Measurements from ENCODE around the gene SOCS6. TPM values are rescaled to one million over a fixed set of nuclear protein-coding genes. Genes with fewer than 3 reads are reported as not detected.

Gene SOCS6
- polyA plus RNA-seq, 3 donors, result 4.8 to 6.1 (median 4.8) TPM

GRCh38 chr18:70273021-70273420 is 15.8 kb upstream of the SOCS6 start:
- Histone ChIP-seq H3K4me2 (replicated peaks; ENCODE audit: extremely low read depth, low read length, poor library complexity, severe bottlenecking) (no peak overlapping the region), H3K36me3 (replicated peaks in 1 of 2; ENCODE audit: control insufficient read depth in 1 of 2, insufficient read depth in 2 of 2, low read length in 2 of 2) (no peaks in the 10 kb centered on the region), H3K27ac (ENCODE audit: low read depth in 1 of 2, low read length in 2 of 2) (no peak overlapping the region), H3K9ac (ENCODE audit: insufficient read depth, low read length, poor library complexity, severe bottlenecking) (no peak overlapping the region), H3K4me1 (ENCODE audit: control insufficient read depth in 1 of 2, insufficient read depth in 2 of 2, low read length in 2 of 2) (no peaks in the 10 kb centered on the region), H4K20me1 (ENCODE audit: insufficient read depth, low read length) (no peaks in the 10 kb centered on the region), H2AFZ (ENCODE audit: insufficient read depth, low read depth, low read length, poor library complexity, severe bottlenecking) (no peak overlapping the region), H3K9me3 (replicated peaks in 1 of 2; ENCODE audit: control insufficient read depth in 1 of 2, insufficient read depth in 1 of 2, low read length in 2 of 2) (peaks cover 20 to 22% of the 10 kb centered on the region in 2 donors), H3K4me3 (replicated peaks in 1 of 3; ENCODE audit: low read depth in 2 of 3, low read length in 3 of 3) (no peak overlapping the region), H3K27me3 (ENCODE audit: control insufficient read depth in 2 of 2, insufficient read depth in 2 of 2, low read length in 2 of 2) (no peaks in the 10 kb centered on the region), H3K79me2 (ENCODE audit: insufficient read depth, low read length) (no peaks in the 10 kb centered on the region)
- DNase-seq, result no peak
- TF ChIP-seq CTCF (IDR thresholded peaks at IDR 0.05), result no peak
- Mint-ChIP-seq H3K4me1 (no peaks in the 10 kb centered on the region), H3K27me3 (ENCODE audit: low read depth in 3 of 3) (peaks cover 0 to 3% (median 1%) of the 10 kb centered on the region in 3 donors), H3K9me3 (peaks cover 23 to 38% (median 31%) of the 10 kb centered on the region in 7 donors), H3K4me3 (no peak overlapping the region), H3K27ac (no peak overlapping the region), H3K36me3 (no peaks in the 10 kb centered on the region)
- WGBS (ENCODE audit: insufficient coverage), result no CpG with 5 or more reads among the region's 1 CpG
- intact Hi-C loops (cut with micrococcal nuclease), result no loop called here

- Histone ChIP-seq H3K27ac (ENCODE audit: low read depth in 1 of 2, low read length in 2 of 2) (no peak overlapping the region), H3K36me3 (replicated peaks in 1 of 2; ENCODE audit: control insufficient read depth in 1 of 2, insufficient read depth in 2 of 2, low read length in 2 of 2) (no peaks in the 10 kb centered on the region), H3K4me1 (ENCODE audit: control insufficient read depth in 1 of 2, insufficient read depth in 2 of 2, low read length in 2 of 2) (no peaks in the 10 kb centered on the region), H3K27me3 (ENCODE audit: control insufficient read depth in 2 of 2, insufficient read depth in 2 of 2, low read length in 2 of 2) (no peaks in the 10 kb centered on the region), H2AFZ (ENCODE audit: insufficient read depth, low read depth, low read length, poor library complexity, severe bottlenecking) (no peak overlapping the region), H3K4me2 (replicated peaks; ENCODE audit: extremely low read depth, low read length, poor library complexity, severe bottlenecking) (no peak overlapping the region), H3K9me3 (replicated peaks in 1 of 2; ENCODE audit: control insufficient read depth in 1 of 2, insufficient read depth in 1 of 2, low read length in 2 of 2) (peaks cover 25 to 34% of the 10 kb centered on the region in 2 donors), H3K4me3 (replicated peaks in 1 of 3; ENCODE audit: low read depth in 2 of 3, low read length in 3 of 3) (no peak overlapping the region), H3K79me2 (ENCODE audit: insufficient read depth, low read length) (no peaks in the 10 kb centered on the region), H3K9ac (ENCODE audit: insufficient read depth, low read length, poor library complexity, severe bottlenecking) (no peak overlapping the region), H4K20me1 (ENCODE audit: insufficient read depth, low read length) (no peaks in the 10 kb centered on the region)
- no peak for TF ChIP-seq CTCF (IDR thresholded peaks at IDR 0.05)
- intact Hi-C loops (cut with micrococcal nuclease), result no loop called here
- DNase-seq, result no peak
- H3K27me3 Mint-ChIP-seq (ENCODE audit: low read depth in 3 of 3), result peaks cover 0 to 3% (median 1%) of the 10 kb centered on the region in 3 donors
- H3K27ac Mint-ChIP-seq, result no peak overlapping the region
- no peaks in the 10 kb centered on the region for H3K36me3 Mint-ChIP-seq
- H3K4me1 Mint-ChIP-seq, result no peaks in the 10 kb centered on the region
- H3K4me3 Mint-ChIP-seq, result no peak overlapping the region
- H3K9me3 Mint-ChIP-seq, result peaks cover 21 to 41% (median 33%) of the 10 kb centered on the region in 7 donors
- 79% methylated on average over 3 of the region's 5 CpGs for WGBS (ENCODE audit: insufficient coverage)
Measured at GRCh38 chr18:70276416-70277191, 12.2 kb upstream of the SOCS6 start.
